OCI-LY1 (cell line): ENCODE results near the gene TLDC2.

Source experiments
- EZH2 ChIP-seq: fragments of 200-600 bp; sonication (generic), shearing (Covaris generic); IDR thresholded peaks from 2 replicates; pipeline ENCODE4 v1.8.0; 2017; ENCODE audit warnings: borderline replicate concordance, mixed run types, mild to moderate bottlenecking, antibody characterized with exemption, low read length, moderate library complexity, mixed read lengths
- TF ChIP-seq, protein P1 (sequence below): fragments of 200-600 bp; sonication (generic), shearing (Covaris generic); IDR thresholded peaks from 2 replicates; pipeline ENCODE4 v1.5.1; 2017; ENCODE audit warnings: mild to moderate bottlenecking, antibody characterized with exemption, low read length, moderate library complexity, mixed read lengths

GRCh38 chr20:36941401-36941835, 65.5 kb downstream of the TLDC2 start:
- TF ChIP-seq, protein P1, sequence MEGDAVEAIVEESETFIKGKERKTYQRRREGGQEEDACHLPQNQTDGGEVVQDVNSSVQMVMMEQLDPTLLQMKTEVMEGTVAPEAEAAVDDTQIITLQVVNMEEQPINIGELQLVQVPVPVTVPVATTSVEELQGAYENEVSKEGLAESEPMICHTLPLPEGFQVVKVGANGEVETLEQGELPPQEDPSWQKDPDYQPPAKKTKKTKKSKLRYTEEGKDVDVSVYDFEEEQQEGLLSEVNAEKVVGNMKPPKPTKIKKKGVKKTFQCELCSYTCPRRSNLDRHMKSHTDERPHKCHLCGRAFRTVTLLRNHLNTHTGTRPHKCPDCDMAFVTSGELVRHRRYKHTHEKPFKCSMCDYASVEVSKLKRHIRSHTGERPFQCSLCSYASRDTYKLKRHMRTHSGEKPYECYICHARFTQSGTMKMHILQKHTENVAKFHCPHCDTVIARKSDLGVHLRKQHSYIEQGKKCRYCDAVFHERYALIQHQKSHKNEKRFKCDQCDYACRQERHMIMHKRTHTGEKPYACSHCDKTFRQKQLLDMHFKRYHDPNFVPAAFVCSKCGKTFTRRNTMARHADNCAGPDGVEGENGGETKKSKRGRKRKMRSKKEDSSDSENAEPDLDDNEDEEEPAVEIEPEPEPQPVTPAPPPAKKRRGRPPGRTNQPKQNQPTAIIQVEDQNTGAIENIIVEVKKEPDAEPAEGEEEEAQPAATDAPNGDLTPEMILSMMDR = no peak
- TF ChIP-seq EZH2 = no peak
